ENCODE results near the gene LDB2.
"Not testable (repeated sequence)": the region's sequence is repeated elsewhere in the genome, so short reads cannot be mapped to it uniquely, and the experiment has no call there.

LDB2 gene

GRCh38 chr4:16636912-16637630 lies 261.4 kb downstream of the LDB2 start:
- no peak for DNase-seq

- no peak for DNase-seq
Observed at GRCh38 chr4:16636304-16636703, 262.1 kb downstream of the LDB2 start.

- DNase-seq: not testable (repeated sequence)
Observed at GRCh38 chr4:16629274-16629673, 269.2 kb downstream of the LDB2 start.

GRCh38 chr4:16628835-16629234 lies 269.6 kb downstream of the LDB2 start:
- not testable (repeated sequence) for DNase-seq

- DNase-seq: no peak
Observed at GRCh38 chr4:16627999-16628398, 270.4 kb downstream of the LDB2 start.

- DNase-seq: no peak
Observed at GRCh38 chr4:16626945-16627344, 271.5 kb downstream of the LDB2 start.

- no peak for DNase-seq
Observed at GRCh38 chr4:16622826-16623225, 275.6 kb downstream of the LDB2 start.

- no peak for DNase-seq
Observed at GRCh38 chr4:16617435-16617834, 281.0 kb downstream of the LDB2 start.

GRCh38 chr4:16617011-16617410 lies 281.4 kb downstream of the LDB2 start:
- DNase-seq: no peak

- DNase-seq: no peak
Observed at GRCh38 chr4:16609170-16609758, 289.2 kb downstream of the LDB2 start.

- no peak for DNase-seq
Observed at GRCh38 chr4:16608611-16609125, 289.8 kb downstream of the LDB2 start.

- no peak for DNase-seq
Observed at GRCh38 chr4:16608123-16608522, 290.3 kb downstream of the LDB2 start.

- no peak for DNase-seq
Observed at GRCh38 chr4:16607241-16608066, 291.0 kb downstream of the LDB2 start.

- no peak for DNase-seq
Observed at GRCh38 chr4:16606691-16607090, 291.8 kb downstream of the LDB2 start.

- no peak for DNase-seq
Observed at GRCh38 chr4:16603178-16603577, 295.3 kb downstream of the LDB2 start.

- DNase-seq: no peak
Observed at GRCh38 chr4:16598597-16599206, 299.7 kb downstream of the LDB2 start.

GRCh38 chr4:16597845-16598596 lies 300.4 kb downstream of the LDB2 start:
- DNase-seq: no peak

GRCh38 chr4:16597443-16597842 lies 301.0 kb downstream of the LDB2 start:
- no peak for DNase-seq

GRCh38 chr4:16596267-16596666 lies 302.2 kb downstream of the LDB2 start:
- no peak for DNase-seq

GRCh38 chr4:16594128-16594527 lies 304.3 kb downstream of the LDB2 start:
- DNase-seq: no peak

- DNase-seq: no peak
Observed at GRCh38 chr4:16593386-16593785, 305.1 kb downstream of the LDB2 start.

- DNase-seq: no peak
Observed at GRCh38 chr4:16591272-16591826, 307.1 kb downstream of the LDB2 start.
